ENCODE data around the gene DRC7. TPM values are rescaled to one million over a fixed set of nuclear protein-coding genes. Genes with fewer than 3 reads are reported as not detected.

The DRC7 gene
- total RNA-seq, 1 donor from 2014 or later, result not detected

GRCh38 chr16:57647136-57647875 lies 47.3 kb upstream of the DRC7 start:
- peak overlapping the region; percentile 6 to 17 for H3K27ac ChIP-seq
- TF ChIP-seq, protein P1, sequence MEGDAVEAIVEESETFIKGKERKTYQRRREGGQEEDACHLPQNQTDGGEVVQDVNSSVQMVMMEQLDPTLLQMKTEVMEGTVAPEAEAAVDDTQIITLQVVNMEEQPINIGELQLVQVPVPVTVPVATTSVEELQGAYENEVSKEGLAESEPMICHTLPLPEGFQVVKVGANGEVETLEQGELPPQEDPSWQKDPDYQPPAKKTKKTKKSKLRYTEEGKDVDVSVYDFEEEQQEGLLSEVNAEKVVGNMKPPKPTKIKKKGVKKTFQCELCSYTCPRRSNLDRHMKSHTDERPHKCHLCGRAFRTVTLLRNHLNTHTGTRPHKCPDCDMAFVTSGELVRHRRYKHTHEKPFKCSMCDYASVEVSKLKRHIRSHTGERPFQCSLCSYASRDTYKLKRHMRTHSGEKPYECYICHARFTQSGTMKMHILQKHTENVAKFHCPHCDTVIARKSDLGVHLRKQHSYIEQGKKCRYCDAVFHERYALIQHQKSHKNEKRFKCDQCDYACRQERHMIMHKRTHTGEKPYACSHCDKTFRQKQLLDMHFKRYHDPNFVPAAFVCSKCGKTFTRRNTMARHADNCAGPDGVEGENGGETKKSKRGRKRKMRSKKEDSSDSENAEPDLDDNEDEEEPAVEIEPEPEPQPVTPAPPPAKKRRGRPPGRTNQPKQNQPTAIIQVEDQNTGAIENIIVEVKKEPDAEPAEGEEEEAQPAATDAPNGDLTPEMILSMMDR (IDR thresholded peaks at IDR 0.05), result no peak
- intact Hi-C loops (cut with DNase I), result loop anchor here (5.0 kb wide), 1 partner anchor 55 kb away; no protein-coding TSS in a partner anchor
- H3K36me3 ChIP-seq, result no peaks in the 10 kb centered on the region
- H3K27me3 ChIP-seq, result no peaks in the 10 kb centered on the region
- H3K9me3 ChIP-seq, result no peaks in the 10 kb centered on the region
- DNase-seq (ENCODE audit: low spot score in 2 of 2), result no peak
- H3K4me3 ChIP-seq, result no peak overlapping the region
- H3K4me1 ChIP-seq, result no peaks in the 10 kb centered on the region

- Histone ChIP-seq H3K27me3 (no peaks in the 10 kb centered on the region), H3K36me3 (no peaks in the 10 kb centered on the region), H3K4me1 (no peaks in the 10 kb centered on the region), H3K9me3 (no peaks in the 10 kb centered on the region), H3K4me3 (no peak overlapping the region), H3K27ac (peak overlapping the region in 1 of 2 donors; percentile 6)
- intact Hi-C loops (cut with DNase I), result loop anchor here (5.0 kb wide), 1 partner anchor 56 kb away; no protein-coding TSS in a partner anchor
- TF ChIP-seq, protein P1 (IDR thresholded peaks at IDR 0.05), result no peak
- DNase-seq (ENCODE audit: low spot score in 2 of 2), result no peak
Measured at GRCh38 chr16:57648125-57648524, 46.5 kb upstream of the DRC7 start.

- intact Hi-C loops (cut with DNase I), result loop anchor here (5.0 kb wide), 1 partner anchor 57 kb away; no protein-coding TSS in a partner anchor
- H3K27me3 ChIP-seq, result no peaks in the 10 kb centered on the region
- no peaks in the 10 kb centered on the region for H3K4me1 ChIP-seq
- TF ChIP-seq, protein P1 (IDR thresholded peaks at IDR 0.05), result peak; percentile 94 to 96 (median 95)
- DNase-seq (ENCODE audit: low spot score in 2 of 2), result peak in 1 of 2 donors; percentile 85
- no peak overlapping the region for H3K4me3 ChIP-seq
- no peaks in the 10 kb centered on the region for H3K9me3 ChIP-seq
- H3K27ac ChIP-seq, result no peak overlapping the region
- H3K36me3 ChIP-seq, result no peaks in the 10 kb centered on the region
Measured at GRCh38 chr16:57648581-57649442, 45.8 kb upstream of the DRC7 start.

DNA sequence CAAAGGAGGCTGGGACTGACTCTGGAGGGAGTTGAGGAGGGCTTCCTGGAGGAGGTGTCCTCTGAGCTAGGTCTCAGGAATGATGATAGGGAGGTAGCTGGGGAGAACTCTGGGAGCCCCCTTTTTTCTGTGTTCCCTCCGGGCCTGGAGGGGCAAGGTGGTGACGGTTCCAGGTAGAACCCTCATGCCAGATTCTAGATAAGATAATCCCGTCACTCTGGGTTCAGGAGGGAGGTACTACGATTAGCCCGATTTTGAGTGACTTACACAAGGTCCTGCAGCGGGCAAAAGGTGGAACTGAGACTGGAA lies 45.2 kb upstream of the DRC7 start:
- Histone ChIP-seq H3K27me3 (no peaks in the 10 kb centered on the region), H3K4me3 (no peak overlapping the region), H3K27ac (no peak overlapping the region), H3K9me3 (no peaks in the 10 kb centered on the region), H3K36me3 (no peaks in the 10 kb centered on the region), H3K4me1 (no peaks in the 10 kb centered on the region)
- DNase-seq (ENCODE audit: low spot score in 2 of 2), result no peak
- TF ChIP-seq, protein P1 (IDR thresholded peaks at IDR 0.05), result no peak
- intact Hi-C loops (cut with DNase I), result loop anchor here (5.0 kb wide), 1 partner anchor 57 kb away; no protein-coding TSS in a partner anchor

DNA sequence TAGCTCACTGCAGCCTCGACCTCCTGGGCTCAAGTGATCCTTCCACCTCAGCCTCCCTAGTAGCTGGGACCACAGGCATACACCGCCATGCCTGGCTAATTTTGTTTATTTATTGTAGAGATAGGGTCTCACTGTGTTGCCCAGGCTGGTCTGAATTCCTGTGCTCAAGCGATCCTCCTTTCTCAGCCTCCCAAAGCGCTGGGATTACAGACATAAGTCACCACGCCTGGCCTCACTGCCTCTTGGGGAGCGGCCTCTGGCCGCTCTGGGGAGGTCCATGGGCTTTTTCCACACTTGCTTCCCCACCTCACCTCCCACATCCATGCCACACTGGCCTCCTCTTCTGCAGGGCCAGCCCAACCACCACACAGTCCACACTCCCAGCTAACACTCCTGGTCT lies 44.8 kb upstream of the DRC7 start:
- no peaks in the 10 kb centered on the region for H3K36me3 ChIP-seq
- TF ChIP-seq, protein P1 (IDR thresholded peaks at IDR 0.05), result no peak
- no peak for DNase-seq (ENCODE audit: low spot score in 2 of 2)
- no peak overlapping the region for H3K4me3 ChIP-seq
- intact Hi-C loops (cut with DNase I), result loop anchor here (5.0 kb wide), 1 partner anchor 58 kb away; no protein-coding TSS in a partner anchor
- H3K27me3 ChIP-seq, result no peaks in the 10 kb centered on the region
- no peaks in the 10 kb centered on the region for H3K4me1 ChIP-seq
- no peak overlapping the region for H3K27ac ChIP-seq
- H3K9me3 ChIP-seq, result no peaks in the 10 kb centered on the region
